NB4 (cell line): ENCODE data around the gene BCL6.

Source experiments
- CTCF ChIP-seq: IDR thresholded peaks from one replicate; pipeline ENCODE4 v1.5.1; 2012; ENCODE audit warnings: low read depth, low read length
- POLR2A ChIP-seq: IDR thresholded peaks from 2 replicates; pipeline ENCODE4 v1.6.1; 2011; ENCODE audit warnings: mild to moderate bottlenecking; ENCODE audit not compliant: insufficient read length; ENCODE audit errors: extremely low read depth

- TF ChIP-seq CTCF: no peak
- TF ChIP-seq POLR2A: no peak
Measured at GRCh38 chr3:187750513-187751123, 5.3 kb upstream of the BCL6 start.
